Measurements from ENCODE around the gene KCNMB4.

DNA sequence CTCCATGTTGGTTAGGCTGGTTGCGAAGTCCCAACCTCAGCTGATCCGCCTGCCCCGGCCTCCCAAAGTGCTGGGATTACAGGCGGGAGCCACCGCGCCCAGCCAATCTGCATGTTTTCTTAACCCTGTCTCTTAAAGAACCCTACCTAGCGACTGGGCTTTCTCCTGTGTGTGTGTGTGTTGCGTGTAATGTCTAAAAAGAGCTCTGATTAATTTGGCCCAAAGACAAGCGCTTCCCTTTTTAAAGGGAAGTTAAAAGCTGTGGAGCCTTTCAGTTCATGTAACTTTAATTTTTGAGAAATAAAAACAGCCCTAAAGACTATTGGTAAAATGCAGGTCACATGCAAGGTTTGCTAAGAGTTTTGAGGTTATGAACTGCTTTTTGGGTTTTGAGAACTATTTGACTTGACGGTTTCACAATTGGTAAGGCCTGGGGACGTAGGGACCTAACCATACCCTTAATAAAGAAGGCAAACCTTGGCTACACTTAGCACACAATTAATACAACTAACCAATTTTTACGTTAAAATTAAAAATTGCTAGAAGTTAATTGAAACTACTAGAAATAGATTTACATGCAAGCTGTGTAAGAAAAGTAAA is 103.2 kb downstream of the KCNMB4 start:
- TF ChIP-seq, protein P1, sequence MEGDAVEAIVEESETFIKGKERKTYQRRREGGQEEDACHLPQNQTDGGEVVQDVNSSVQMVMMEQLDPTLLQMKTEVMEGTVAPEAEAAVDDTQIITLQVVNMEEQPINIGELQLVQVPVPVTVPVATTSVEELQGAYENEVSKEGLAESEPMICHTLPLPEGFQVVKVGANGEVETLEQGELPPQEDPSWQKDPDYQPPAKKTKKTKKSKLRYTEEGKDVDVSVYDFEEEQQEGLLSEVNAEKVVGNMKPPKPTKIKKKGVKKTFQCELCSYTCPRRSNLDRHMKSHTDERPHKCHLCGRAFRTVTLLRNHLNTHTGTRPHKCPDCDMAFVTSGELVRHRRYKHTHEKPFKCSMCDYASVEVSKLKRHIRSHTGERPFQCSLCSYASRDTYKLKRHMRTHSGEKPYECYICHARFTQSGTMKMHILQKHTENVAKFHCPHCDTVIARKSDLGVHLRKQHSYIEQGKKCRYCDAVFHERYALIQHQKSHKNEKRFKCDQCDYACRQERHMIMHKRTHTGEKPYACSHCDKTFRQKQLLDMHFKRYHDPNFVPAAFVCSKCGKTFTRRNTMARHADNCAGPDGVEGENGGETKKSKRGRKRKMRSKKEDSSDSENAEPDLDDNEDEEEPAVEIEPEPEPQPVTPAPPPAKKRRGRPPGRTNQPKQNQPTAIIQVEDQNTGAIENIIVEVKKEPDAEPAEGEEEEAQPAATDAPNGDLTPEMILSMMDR (IDR thresholded peaks at IDR 0.05), result no peak
- TF ChIP-seq EZH2 (IDR thresholded peaks at IDR 0.05; ENCODE audit: borderline replicate concordance, insufficient read depth, low read depth, low read length, poor library complexity, severe bottlenecking), result no peak

Measured in B cell (primary cell).